Thymus (tissue), 11 donors: ENCODE measurements around the gene AQP11. TPM values are rescaled to one million over a fixed set of nuclear protein-coding genes. Genes with fewer than 3 reads are reported as not detected.
"Not testable (repeated sequence)": the region's sequence is repeated elsewhere in the genome, so short reads cannot be mapped to it uniquely, and the experiment has no call there.

Experiments
- DNase-seq, 9 donors: peaks; one replicate each; pipeline ENCODE4 v3.0.0-alpha.2; 2013; ENCODE audit warnings: low spot score in 9 of 9, low read depth in 6 of 9, missing footprints in 1 of 9
- H3K27ac ChIP-seq, 2 donors: one replicate each; pipeline ENCODE4 v1.5.1; 2013; ENCODE audit warnings: control low read depth in 1 of 2, low read depth in 1 of 2, low read length in 1 of 2, mild to moderate bottlenecking in 1 of 2, moderate library complexity in 1 of 2
- H3K27me3 ChIP-seq, 2 donors: one replicate each; pipeline ENCODE4 v1.5.1; 2013; ENCODE audit warnings: low read length in 1 of 2; ENCODE audit not compliant: control insufficient read depth in 2 of 2, insufficient read depth in 1 of 2
- H3K36me3 ChIP-seq, 2 donors: one replicate each; pipeline ENCODE4 v1.5.1; 2013; ENCODE audit warnings: low read length in 1 of 2, mild to moderate bottlenecking in 1 of 2, moderate library complexity in 1 of 2; ENCODE audit not compliant: control insufficient read depth in 2 of 2, insufficient read depth in 2 of 2
- H3K4me1 ChIP-seq, 2 donors: one replicate each; pipeline ENCODE4 v1.5.1; 2013; ENCODE audit warnings: low read length in 2 of 2; ENCODE audit not compliant: control insufficient read depth in 2 of 2, insufficient read depth in 2 of 2
- H3K4me3 ChIP-seq, 2 donors: one replicate each; pipeline ENCODE4 v1.5.1; 2013; ENCODE audit warnings: low read length in 2 of 2, control low read depth in 1 of 2, mild to moderate bottlenecking in 1 of 2
- H3K9me3 ChIP-seq, 2 donors: one replicate each; pipeline ENCODE4 v1.5.1; 2013; ENCODE audit warnings: low read length in 1 of 2, mild to moderate bottlenecking in 1 of 2; ENCODE audit not compliant: control insufficient read depth in 2 of 2, insufficient read depth in 1 of 2
- WGBS: extraction: QIAGEN DNeasy Blood & Tissue Kit; methylation state at CpG from one replicate; pipeline ENCODE4 v1.1.7; 2013; 5-methylcytosine and 5-hydroxymethylcytosine counted together
- polyA plus RNA-seq: library from polyadenylated mRNA; stranded (reverse); fragments of 200-250 nt; gene quantifications from one replicate; pipeline ENCODE4 v1.2.3, GENCODE V29; 2013
- total RNA-seq: library from RNA; stranded (reverse); fragments of 120-200 nt; gene quantifications from one replicate; pipeline ENCODE4 v1.2.4, GENCODE V29; 2013
- donor health status: healthy.

The AQP11 gene
- total and polyA plus RNA-seq, 2 donors, result 0.14 to 0.23 TPM

GRCh38 chr11:77558380-77558779, 31.4 kb upstream of the AQP11 start:
- no peaks in the 10 kb centered on the region for H3K4me1 ChIP-seq
- no peak overlapping the region for H3K4me3 ChIP-seq
- no peak for DNase-seq
- H3K27ac ChIP-seq, result no peak overlapping the region
- WGBS, result 85% methylated on average over 4 of the region's 4 CpGs
- H3K27me3 ChIP-seq, result no peaks in the 10 kb centered on the region
- H3K36me3 ChIP-seq, result no peaks in the 10 kb centered on the region
- no peaks in the 10 kb centered on the region for H3K9me3 ChIP-seq

GRCh38 chr11:77559686-77560401, 29.9 kb upstream of the AQP11 start:
- Histone ChIP-seq H3K9me3 (no peaks in the 10 kb centered on the region), H3K4me3 (no peak overlapping the region), H3K4me1 (no peaks in the 10 kb centered on the region), H3K27ac (no peak overlapping the region), H3K27me3 (no peaks in the 10 kb centered on the region), H3K36me3 (no peaks in the 10 kb centered on the region)
- 97% methylated on average over 6 of the region's 6 CpGs for WGBS
- DNase-seq, result no peak

DNA sequence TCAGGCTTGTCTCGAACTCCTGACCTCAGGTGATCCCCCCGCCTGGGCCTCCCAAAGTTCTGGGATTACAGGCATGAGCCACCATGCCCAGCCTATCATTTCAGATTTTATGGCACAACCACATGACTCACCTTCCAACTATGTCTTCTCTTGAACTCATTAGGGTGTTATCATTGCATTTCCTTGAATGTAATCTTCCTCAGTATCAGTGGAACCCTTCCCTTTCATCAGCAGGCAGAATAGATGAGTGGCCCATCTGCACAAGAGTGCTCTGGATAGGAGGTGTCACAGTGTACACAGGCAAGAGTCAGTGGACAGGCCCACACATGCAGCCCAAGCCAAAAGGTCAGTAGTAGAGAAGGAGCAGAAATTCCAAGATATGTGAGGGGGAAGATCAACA, 29.1 kb upstream of the AQP11 start:
- 100% methylated on average over 2 of the region's 2 CpGs for WGBS
- DNase-seq, result no peak
- no peak overlapping the region for H3K27ac ChIP-seq

GRCh38 chr11:77561257-77561656, 28.5 kb upstream of the AQP11 start:
- Histone ChIP-seq H3K4me1 (no peaks in the 10 kb centered on the region), H3K9me3 (no peaks in the 10 kb centered on the region), H3K27me3 (no peaks in the 10 kb centered on the region), H3K27ac (no peak overlapping the region), H3K36me3 (no peaks in the 10 kb centered on the region), H3K4me3 (no peak overlapping the region)
- 96% methylated on average over 1 of the region's 1 CpG for WGBS
- no peak for DNase-seq

More for the DNA sequence above, 29.1 kb upstream of the AQP11 start:
- Histone ChIP-seq H3K4me3 (no peak overlapping the region), H3K36me3 (no peaks in the 10 kb centered on the region), H3K27me3 (no peaks in the 10 kb centered on the region), H3K9me3 (no peaks in the 10 kb centered on the region), H3K4me1 (no peaks in the 10 kb centered on the region)

GRCh38 chr11:77568306-77568705, 21.4 kb upstream of the AQP11 start:
- DNase-seq, result no peak
- no peak overlapping the region for H3K4me3 ChIP-seq
- no peaks in the 10 kb centered on the region for H3K36me3 ChIP-seq
- no peaks in the 10 kb centered on the region for H3K4me1 ChIP-seq
- WGBS, result 92% methylated on average over 4 of the region's 4 CpGs
- H3K27me3 ChIP-seq, result no peaks in the 10 kb centered on the region
- H3K27ac ChIP-seq, result no peak overlapping the region
- no peaks in the 10 kb centered on the region for H3K9me3 ChIP-seq

DNA sequence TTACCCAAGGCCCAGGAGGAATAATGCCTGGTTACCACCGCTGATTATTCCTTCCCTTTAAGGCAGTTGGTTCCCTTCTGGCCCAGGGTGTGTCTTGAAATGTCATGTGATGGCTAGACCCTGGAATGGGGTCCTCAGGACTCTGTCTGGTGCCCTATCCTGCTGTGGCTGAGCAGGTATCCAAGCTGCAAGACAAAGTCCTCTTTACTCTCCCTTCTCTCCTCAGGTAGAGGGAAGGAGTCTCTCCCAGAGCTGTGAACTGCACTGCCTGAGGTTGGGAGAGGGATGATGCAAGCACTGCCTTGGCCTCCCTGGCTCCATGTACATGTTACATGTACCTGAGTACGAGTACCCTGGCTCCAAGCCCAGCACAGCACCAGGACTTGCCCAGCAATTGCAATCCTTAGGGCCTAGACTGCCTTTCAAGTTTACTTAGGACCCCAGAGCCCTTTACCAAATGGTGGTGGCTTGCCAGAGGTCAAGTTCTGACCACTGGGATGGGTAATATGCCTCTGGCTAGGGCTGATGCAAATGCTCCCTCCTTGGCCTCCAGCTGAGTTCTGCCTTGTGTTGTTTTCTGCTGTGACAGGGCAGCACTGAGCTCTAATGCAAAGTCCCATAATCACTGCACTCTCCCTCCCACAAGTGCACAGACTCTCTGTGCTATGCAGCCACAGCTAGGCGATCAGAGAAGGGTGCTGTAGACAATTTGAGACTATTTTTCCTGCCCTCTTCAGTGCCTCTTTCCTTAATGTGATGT, 20.7 kb upstream of the AQP11 start:
- Histone ChIP-seq H3K4me3 (no peak overlapping the region), H3K36me3 (no peaks in the 10 kb centered on the region), H3K4me1 (no peaks in the 10 kb centered on the region), H3K9me3 (no peaks in the 10 kb centered on the region), H3K27ac (no peak overlapping the region), H3K27me3 (no peaks in the 10 kb centered on the region)
- WGBS, result 94% methylated on average over 3 of the region's 3 CpGs
- no peak for DNase-seq

DNA sequence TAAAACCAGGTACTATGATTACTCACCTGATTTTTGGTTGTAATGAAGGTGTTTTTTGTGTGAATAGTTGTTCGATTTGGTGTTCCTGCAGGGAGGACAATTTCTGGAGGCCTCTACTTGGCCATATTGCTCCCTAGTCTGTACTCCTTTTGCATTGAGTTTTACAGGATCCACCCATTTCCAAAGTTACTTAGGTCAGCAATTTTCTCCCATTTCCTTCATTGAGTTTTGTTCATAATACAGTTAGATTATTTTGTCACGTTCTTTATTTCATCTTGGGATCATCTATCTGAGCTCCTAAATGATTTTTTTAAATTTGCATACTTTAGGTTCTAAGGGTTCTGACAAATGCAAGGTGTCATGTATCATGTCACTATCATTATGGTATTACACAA, 20.1 kb upstream of the AQP11 start:
- Histone ChIP-seq H3K36me3 (no peaks in the 10 kb centered on the region), H3K4me3 (no peak overlapping the region), H3K4me1 (no peaks in the 10 kb centered on the region), H3K27ac (no peak overlapping the region), H3K27me3 (no peaks in the 10 kb centered on the region), H3K9me3 (no peaks in the 10 kb centered on the region)
- 96% methylated on average over 2 of the region's 2 CpGs for WGBS
- DNase-seq, result no peak

DNA sequence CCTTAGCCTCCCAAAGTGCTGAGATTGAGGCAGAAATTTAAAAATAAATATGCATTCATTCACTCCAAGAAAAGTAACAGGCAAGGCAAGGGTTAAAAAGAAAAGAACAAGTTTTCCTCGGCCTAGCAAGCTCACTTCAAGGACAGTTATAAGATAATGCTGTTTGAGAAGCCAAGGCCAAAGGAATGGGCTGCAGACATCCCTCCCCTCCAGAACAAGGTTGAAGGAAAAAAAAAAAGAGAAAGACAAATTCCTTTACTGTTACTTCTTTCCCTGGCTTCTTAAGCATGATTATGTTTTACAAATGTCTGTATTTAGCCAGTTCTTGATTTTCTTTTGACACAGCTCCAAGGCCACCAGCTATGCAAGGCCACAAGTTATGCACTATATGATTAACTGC, 18.9 kb upstream of the AQP11 start:
- not testable (repeated sequence) for H3K36me3 ChIP-seq, H3K4me1 ChIP-seq, H3K27me3 ChIP-seq, H3K4me3 ChIP-seq, H3K9me3 ChIP-seq, H3K27ac ChIP-seq, DNase-seq
- 81% methylated on average over 1 of the region's 1 CpG for WGBS

GRCh38 chr11:77575428-77575827, 14.3 kb upstream of the AQP11 start:
- H3K9me3 ChIP-seq, H3K27ac ChIP-seq, H3K4me3 ChIP-seq, H3K4me1 ChIP-seq, H3K27me3 ChIP-seq, DNase-seq, H3K36me3 ChIP-seq: not testable (repeated sequence)
- WGBS, result 69% methylated on average over 1 of the region's 1 CpG
